COLO668 (cell line): ENCODE data around the gene NUBP2.

Experiments
- DNase-seq: peaks from one replicate; lab custom pipeline; 2025; ENCODE audit not compliant: unreplicated experiment; lab: John Stamatoyannopoulos, UW

NUBP2 gene

GRCh38 chr16:1825864-1826690 is 43.3 kb downstream of the NUBP2 start:
- peak; percentile 83 for DNase-seq

GRCh38 chr16:1826691-1827573 is 44.2 kb downstream of the NUBP2 start, which contains the start of the genes FAHD1 and HAGH:
TSS of gene FAHD1 (plus strand) at chr16:1827206. CDS start at chr16:1827239, 33 bp downstream.
TSS of gene HAGH (minus strand) at chr16:1826825. CDS start at chr16:1826787, 38 bp downstream.
- DNase-seq: peak; percentile 92

GRCh38 chr16:1828645-1829410 is 46.1 kb downstream of the NUBP2 start:
- no peak for DNase-seq

- no peak for DNase-seq
Measured at GRCh38 chr16:1830213-1830612, 47.5 kb downstream of the NUBP2 start.

GRCh38 chr16:1831186-1832075 is 48.7 kb downstream of the NUBP2 start:
- DNase-seq: no peak

- peak; percentile 46 for DNase-seq
Measured at GRCh38 chr16:1832838-1833454, 50.2 kb downstream of the NUBP2 start.

- no peak for DNase-seq
Measured at GRCh38 chr16:1834096-1834495, 51.3 kb downstream of the NUBP2 start.
